Measurements from ENCODE around the gene DLGAP3. TPM values are rescaled to one million over a fixed set of nuclear protein-coding genes. Genes with fewer than 3 reads are reported as not detected.
A peak's percentile ranks its signal among the peaks of the same experiment; 100 is the strongest.

The DLGAP3 gene
- total RNA-seq, 1 experiment from 2014 or later, result 0.81 TPM

GRCh38 chr1:34900775-34901502 lies 28.5 kb downstream of the DLGAP3 start:
- H3K9me3 ChIP-seq (replicated peaks), result no peaks in the 10 kb centered on the region
- no peak overlapping the region for H3K27ac ChIP-seq
- DNase-seq, result no peak
- peaks cover 6% of the 10 kb centered on the region; the same call in 1 of the 2 replicates for H3K27me3 ChIP-seq
- no peak overlapping the region for H3K4me3 ChIP-seq
- H3K4me1 ChIP-seq, result no peaks in the 10 kb centered on the region
- no peaks in the 10 kb centered on the region for H3K36me3 ChIP-seq

GRCh38 chr1:34899906-34900305 lies 29.5 kb downstream of the DLGAP3 start:
- no peaks in the 10 kb centered on the region for H3K9me3 ChIP-seq (replicated peaks)
- no peaks in the 10 kb centered on the region for H3K36me3 ChIP-seq
- no peak for DNase-seq
- no peak overlapping the region for H3K4me3 ChIP-seq
- no peaks in the 10 kb centered on the region for H3K4me1 ChIP-seq
- no peak overlapping the region for H3K27ac ChIP-seq
- peaks cover 6% of the 10 kb centered on the region; the same call in 1 of the 2 replicates for H3K27me3 ChIP-seq

- no peak for DNase-seq
- no peak overlapping the region for H3K27ac ChIP-seq
- H3K27me3 ChIP-seq, result peaks cover 6% of the 10 kb centered on the region; the same call in 1 of the 2 replicates
- no peaks in the 10 kb centered on the region for H3K36me3 ChIP-seq
- H3K4me3 ChIP-seq, result no peak overlapping the region
- no peaks in the 10 kb centered on the region for H3K9me3 ChIP-seq (replicated peaks)
- H3K4me1 ChIP-seq, result no peaks in the 10 kb centered on the region
Measured at GRCh38 chr1:34899471-34899870, 30.0 kb downstream of the DLGAP3 start.

- Histone ChIP-seq H3K4me1 (no peaks in the 10 kb centered on the region), H3K36me3 (no peaks in the 10 kb centered on the region), H3K4me3 (no peak overlapping the region), H3K9me3 (replicated peaks) (no peaks in the 10 kb centered on the region; the same call in 1 of the 2 replicates), H3K27ac (no peak overlapping the region), H3K27me3 (peaks cover 6% of the 10 kb centered on the region; the same call in 1 of the 2 replicates)
- no peak for DNase-seq
Measured at GRCh38 chr1:34898330-34898761, 31.1 kb downstream of the DLGAP3 start.

GRCh38 chr1:34896612-34897011 lies 32.8 kb downstream of the DLGAP3 start:
- Histone ChIP-seq H3K27ac (no peak overlapping the region), H3K4me1 (no peaks in the 10 kb centered on the region), H3K9me3 (replicated peaks) (peaks cover 8% of the 10 kb centered on the region; the same call in 1 of the 2 replicates), H3K4me3 (no peak overlapping the region), H3K36me3 (no peaks in the 10 kb centered on the region), H3K27me3 (no peaks in the 10 kb centered on the region)
- DNase-seq, result no peak

GRCh38 chr1:34889705-34890104 lies 39.7 kb downstream of the DLGAP3 start:
- Histone ChIP-seq H3K9me3 (replicated peaks) (peaks cover 10% of the 10 kb centered on the region; the same call in 1 of the 2 replicates), H3K27me3 (no peaks in the 10 kb centered on the region), H3K36me3 (no peaks in the 10 kb centered on the region), H3K27ac (no peak overlapping the region), H3K4me3 (no peak overlapping the region), H3K4me1 (no peaks in the 10 kb centered on the region)
- no peak for DNase-seq

- no peak overlapping the region for H3K27ac ChIP-seq
- no peaks in the 10 kb centered on the region for H3K36me3 ChIP-seq
- H3K9me3 ChIP-seq (replicated peaks), result peaks cover 10% of the 10 kb centered on the region; the same call in 1 of the 2 replicates
- no peaks in the 10 kb centered on the region for H3K4me1 ChIP-seq
- no peaks in the 10 kb centered on the region for H3K27me3 ChIP-seq
- no peak overlapping the region for H3K4me3 ChIP-seq
- DNase-seq, result no peak
Measured at GRCh38 chr1:34887593-34887992, 41.9 kb downstream of the DLGAP3 start.

GRCh38 chr1:34885405-34886247 lies 43.8 kb downstream of the DLGAP3 start:
- no peak overlapping the region for H3K4me3 ChIP-seq
- H3K27me3 ChIP-seq, result no peaks in the 10 kb centered on the region
- no peaks in the 10 kb centered on the region for H3K4me1 ChIP-seq
- no peak overlapping the region for H3K27ac ChIP-seq
- H3K36me3 ChIP-seq, result no peaks in the 10 kb centered on the region
- no peaks in the 10 kb centered on the region for H3K9me3 ChIP-seq (replicated peaks)
- DNase-seq, result no peak

GRCh38 chr1:34884961-34885360 lies 44.5 kb downstream of the DLGAP3 start:
- Histone ChIP-seq H3K36me3 (no peaks in the 10 kb centered on the region), H3K9me3 (replicated peaks) (no peaks in the 10 kb centered on the region), H3K4me3 (no peak overlapping the region), H3K4me1 (no peaks in the 10 kb centered on the region), H3K27ac (no peak overlapping the region), H3K27me3 (no peaks in the 10 kb centered on the region)
- DNase-seq, result no peak

- H3K27ac ChIP-seq, result no peak overlapping the region
- no peaks in the 10 kb centered on the region for H3K27me3 ChIP-seq
- H3K9me3 ChIP-seq (replicated peaks), result no peaks in the 10 kb centered on the region
- H3K36me3 ChIP-seq, result no peaks in the 10 kb centered on the region
- no peaks in the 10 kb centered on the region for H3K4me1 ChIP-seq
- H3K4me3 ChIP-seq, result no peak overlapping the region
- DNase-seq, result no peak
Measured at GRCh38 chr1:34884536-34884935, 44.9 kb downstream of the DLGAP3 start.

GRCh38 chr1:34879230-34879629 lies 50.2 kb downstream of the DLGAP3 start:
- no peaks in the 10 kb centered on the region for H3K27me3 ChIP-seq
- peaks cover 3% of the 10 kb centered on the region; the same call in 1 of the 2 replicates for H3K4me1 ChIP-seq
- H3K9me3 ChIP-seq (replicated peaks), result no peaks in the 10 kb centered on the region
- H3K4me3 ChIP-seq, result no peak overlapping the region
- no peaks in the 10 kb centered on the region for H3K36me3 ChIP-seq
- no peak for DNase-seq
- no peak overlapping the region for H3K27ac ChIP-seq

- H3K4me1 ChIP-seq, result peaks cover 9% of the 10 kb centered on the region; the same call in 1 of the 2 replicates
- H3K36me3 ChIP-seq, result no peaks in the 10 kb centered on the region
- no peaks in the 10 kb centered on the region for H3K27me3 ChIP-seq
- DNase-seq, result no peak
- no peak overlapping the region for H3K4me3 ChIP-seq
- H3K27ac ChIP-seq, result no peak overlapping the region
- no peaks in the 10 kb centered on the region for H3K9me3 ChIP-seq (replicated peaks)
Measured at GRCh38 chr1:34876406-34876805, 53.0 kb downstream of the DLGAP3 start.

GRCh38 chr1:34874296-34874952 lies 55.0 kb downstream of the DLGAP3 start:
- H3K4me3 ChIP-seq, result no peak overlapping the region
- DNase-seq, result peak; percentile 39 to 54
- no peaks in the 10 kb centered on the region for H3K9me3 ChIP-seq (replicated peaks)
- no peak overlapping the region for H3K27ac ChIP-seq
- no peaks in the 10 kb centered on the region for H3K36me3 ChIP-seq
- H3K4me1 ChIP-seq, result peaks cover 9% of the 10 kb centered on the region; the same call in 1 of the 2 replicates
- H3K27me3 ChIP-seq, result no peaks in the 10 kb centered on the region

- no peaks in the 10 kb centered on the region for H3K36me3 ChIP-seq
- H3K4me3 ChIP-seq, result no peak overlapping the region
- H3K4me1 ChIP-seq, result peaks cover 9% of the 10 kb centered on the region; the same call in 1 of the 2 replicates
- H3K27me3 ChIP-seq, result no peaks in the 10 kb centered on the region
- DNase-seq, result no peak
- no peaks in the 10 kb centered on the region for H3K9me3 ChIP-seq (replicated peaks)
- H3K27ac ChIP-seq, result no peak overlapping the region
Measured at GRCh38 chr1:34872133-34872503, 57.3 kb downstream of the DLGAP3 start.
